H1 (cell line): ENCODE results near the gene SKAP2. TPM values are rescaled to one million over a fixed set of nuclear protein-coding genes. Genes with fewer than 3 reads are reported as not detected.

Experiments
- JUND ChIP-seq: IDR thresholded peaks from 2 replicates; pipeline ENCODE4 v1.6.1; 2011; ENCODE audit warnings: mild to moderate bottlenecking, improper control_type of control experiment, low read length
- YY1 ChIP-seq: IDR thresholded peaks from 2 replicates; pipeline ENCODE4 v1.6.1; 2011; ENCODE audit warnings: low read depth, mild to moderate bottlenecking, low read length
- polyA plus RNA-seq, 7 experiments: library from polyadenylated mRNA; depleted of rRNA in 3 of 7; stranded (reverse) in 5 of 7; unstranded in 2 of 7; fragments of >200 nt in 5 of 7; fragments of 200-250 nt in 2 of 7; gene quantifications; 1 replicate in 5 of 7; 2 replicates in 1 of 7; 4 replicates in 1 of 7; pipeline versions ENCODE4 v1.2.1 to v1.2.3, GENCODE V29; 2011 to 2013; ENCODE audit warnings: missing spikeins in 2 of 7, mixed read lengths in 2 of 7
- total RNA-seq: library from RNA; stranded (reverse); fragmentation: NEBNext Ultra II Directional; extraction: Animal tissue kit (Norgen Biotek cat#: 25700); gene quantifications from 2 replicates; pipeline ENCODE4 v1.2.1, GENCODE V29; 2021

SKAP2 gene
- total and polyA plus RNA-seq, 2 of the 8 experiments (the other 6 are each of a cell fraction or from before 2014, with no cell fraction given): 0.53 to 5.1 TPM

DNA sequence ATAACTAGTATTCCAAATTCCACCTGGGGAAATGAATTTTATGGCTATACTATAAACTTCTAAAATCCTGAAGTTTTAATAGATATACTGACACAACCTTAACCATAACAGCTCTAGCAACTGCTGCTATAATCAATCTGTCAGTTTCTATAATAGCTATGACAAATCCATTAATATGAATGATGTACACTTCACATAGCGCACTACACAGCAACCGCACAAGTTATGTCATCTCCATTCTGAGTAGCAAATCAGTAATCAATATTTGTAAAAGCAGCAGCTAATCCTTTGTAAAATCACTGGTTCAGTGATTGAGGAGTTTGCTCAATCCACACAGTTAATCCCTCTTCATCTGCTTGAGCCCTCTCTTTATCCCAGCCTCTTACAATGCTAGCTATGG, 105.3 kb downstream of the SKAP2 start (continued):
- TF ChIP-seq YY1: no peak
- no peak for TF ChIP-seq JUND
- TF ChIP-seq, all 59 proteins: peak for 0
